Activated CD4-positive, alpha-beta T cell treated with anti-CD3 and anti-CD28 coated beads, Interleukin-2, amount 10 ng/mL, durations not matched to agents 24 days and 14 days (primary cell): ENCODE measurements around the gene SIGLEC1. TPM values are rescaled to one million over a fixed set of nuclear protein-coding genes. Genes with fewer than 3 reads are reported as not detected.

Source experiments
- DNase-seq: peaks from one replicate; pipeline ENCODE4 v3.0.0; 2022
- H3K27ac Mint-ChIP-seq: one replicate; pipeline ENCODE4 v1.8.0; 2022; ENCODE audit warnings: mild to moderate bottlenecking, mixed read lengths
- H3K27me3 Mint-ChIP-seq: one replicate; pipeline ENCODE4 v1.8.0; 2022; ENCODE audit warnings: mixed read lengths
- H3K36me3 Mint-ChIP-seq: one replicate; pipeline ENCODE4 v1.8.0; 2022; ENCODE audit warnings: low read depth, mild to moderate bottlenecking, mixed read lengths
- H3K4me1 Mint-ChIP-seq: one replicate; pipeline ENCODE4 v1.8.0; 2021; ENCODE audit warnings: mixed read lengths
- H3K4me3 Mint-ChIP-seq: one replicate; pipeline ENCODE4 v1.8.0; 2022; ENCODE audit warnings: mild to moderate bottlenecking, moderate library complexity, mixed read lengths
- H3K9me3 Mint-ChIP-seq: one replicate; pipeline ENCODE4 v1.8.0; 2021; ENCODE audit warnings: mixed read lengths
- intact Hi-C: fragments of 100-400 bp; cut with micrococcal nuclease; formaldehyde crosslinking; loops from one replicate; pipeline ENCODE4 v1.15.1; 2023
- total RNA-seq: library from RNA; stranded (reverse); gene quantifications from 2 replicates; pipeline ENCODE4 v1.2.3, GENCODE V29; 2022

SIGLEC1 gene
- total RNA-seq, 1 donor from 2014 or later = not detected

- no peaks in the 10 kb centered on the region for H3K4me1 Mint-ChIP-seq
- H3K27ac Mint-ChIP-seq = no peak overlapping the region
- no peaks in the 10 kb centered on the region for H3K36me3 Mint-ChIP-seq
- H3K27me3 Mint-ChIP-seq = no peaks in the 10 kb centered on the region
- H3K9me3 Mint-ChIP-seq = no peaks in the 10 kb centered on the region
- no peak overlapping the region for H3K4me3 Mint-ChIP-seq
- no peak for DNase-seq
- intact Hi-C loops = no loop called here
Measured at GRCh38 chr20:3693376-3693775, 19.0 kb downstream of the SIGLEC1 start.

DNA sequence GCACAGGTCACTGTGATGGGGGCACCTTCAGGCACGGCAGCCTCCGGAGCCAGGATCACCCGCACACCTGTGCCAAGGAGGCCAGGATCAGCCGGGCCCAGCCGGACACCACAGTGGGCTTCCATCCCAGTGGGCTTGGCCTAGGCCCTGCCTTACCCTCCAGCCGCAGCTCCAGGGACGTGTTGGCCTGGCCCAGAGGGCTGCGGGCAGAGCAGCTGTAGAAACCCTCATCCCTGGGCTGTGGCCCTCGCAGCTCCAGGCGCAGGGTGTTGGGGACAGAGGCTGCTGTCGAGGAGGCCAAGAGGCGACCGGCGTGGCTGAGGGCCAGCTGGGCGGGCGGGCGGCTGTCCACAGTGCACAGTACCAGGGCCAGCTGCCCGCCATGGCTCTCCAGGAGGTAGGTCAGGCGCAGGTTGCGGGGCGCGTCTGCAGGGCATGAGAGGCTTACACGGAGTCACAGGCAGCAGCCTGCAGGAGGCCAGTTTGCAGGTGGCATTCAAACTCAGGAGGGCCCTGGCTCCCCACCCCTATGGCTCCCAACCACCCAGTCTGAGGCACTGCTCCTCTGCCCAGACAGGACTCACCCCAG, 19.6 kb downstream of the SIGLEC1 start:
- Mint-ChIP-seq H3K4me1 (no peaks in the 10 kb centered on the region), H3K27me3 (no peaks in the 10 kb centered on the region), H3K36me3 (no peaks in the 10 kb centered on the region), H3K4me3 (no peak overlapping the region), H3K9me3 (no peaks in the 10 kb centered on the region), H3K27ac (no peak overlapping the region)
- DNase-seq = no peak
- intact Hi-C loops = no loop called here

DNA sequence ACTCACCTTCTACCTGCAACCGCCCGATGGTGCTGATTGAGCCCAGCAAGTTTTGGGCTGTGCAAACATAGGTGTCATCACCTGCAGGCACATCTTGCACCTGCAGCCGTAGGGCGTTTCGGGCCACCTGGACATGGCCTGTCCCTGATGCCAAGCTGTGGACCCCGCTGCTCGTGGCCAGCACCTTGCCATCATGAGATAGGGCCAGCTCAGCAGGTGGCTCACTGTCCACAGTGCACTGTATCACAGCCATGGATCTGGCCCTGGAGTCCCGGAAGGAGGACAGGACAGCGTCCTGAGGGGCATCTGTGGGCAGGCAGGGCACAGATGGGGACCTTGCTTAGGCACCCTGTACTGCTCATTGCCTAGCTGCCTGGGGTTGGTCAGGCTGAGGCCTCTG, 20.5 kb downstream of the SIGLEC1 start:
- Mint-ChIP-seq H3K36me3 (no peaks in the 10 kb centered on the region), H3K27ac (no peak overlapping the region), H3K4me3 (no peak overlapping the region), H3K4me1 (no peaks in the 10 kb centered on the region), H3K9me3 (no peaks in the 10 kb centered on the region), H3K27me3 (peaks cover 2% of the 10 kb centered on the region)
- intact Hi-C loops = no loop called here
- DNase-seq = no peak

DNA sequence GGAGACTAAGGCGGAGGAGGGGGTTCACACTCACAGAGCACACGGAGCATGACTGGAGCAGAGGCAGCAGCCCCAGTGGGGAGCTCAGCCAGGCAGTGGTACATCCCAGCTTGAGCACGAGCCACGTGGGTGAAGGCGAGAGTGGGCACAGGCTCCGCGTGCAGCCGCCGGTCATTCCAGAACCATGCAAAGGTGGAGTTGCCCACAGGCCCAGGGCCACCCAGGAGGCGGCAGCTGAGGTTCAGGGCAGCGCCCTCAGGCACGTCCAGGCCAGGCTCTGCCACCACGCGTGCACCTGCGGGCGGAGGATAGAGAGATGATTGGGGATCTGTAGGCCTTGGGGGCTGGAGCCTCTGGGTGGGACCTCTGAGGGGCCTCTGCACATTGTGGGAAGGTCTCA, 21.1 kb downstream of the SIGLEC1 start:
- no peaks in the 10 kb centered on the region for H3K4me1 Mint-ChIP-seq

DNA sequence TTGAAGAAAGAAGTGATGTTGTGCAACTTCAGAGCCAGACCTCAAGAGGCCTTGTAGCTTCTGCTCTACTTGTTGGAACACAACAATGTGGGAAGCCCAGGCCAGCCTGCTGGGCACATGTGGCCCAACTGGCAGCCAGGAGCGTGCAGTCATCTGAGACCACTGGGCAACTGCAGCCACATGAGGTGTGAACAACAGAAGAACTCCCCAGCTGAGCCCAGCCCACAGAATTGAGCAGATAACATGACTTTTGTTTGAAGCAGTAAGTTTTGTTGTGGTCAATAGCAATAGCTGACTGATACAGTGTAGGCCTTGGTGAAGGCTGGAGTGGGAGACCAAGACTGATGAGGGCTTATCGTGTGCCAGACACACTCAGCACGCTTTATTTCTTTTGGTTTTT, 22.0 kb downstream of the SIGLEC1 start:
- H3K36me3 Mint-ChIP-seq = no peaks in the 10 kb centered on the region
- intact Hi-C loops = no loop called here
- H3K4me3 Mint-ChIP-seq = no peak overlapping the region
- H3K4me1 Mint-ChIP-seq = no peaks in the 10 kb centered on the region
- no peak overlapping the region for H3K27ac Mint-ChIP-seq
- DNase-seq = no peak
- H3K9me3 Mint-ChIP-seq = no peaks in the 10 kb centered on the region
- H3K27me3 Mint-ChIP-seq = peaks cover 6% of the 10 kb centered on the region

More for the DNA sequence above, 21.1 kb downstream of the SIGLEC1 start:
- Mint-ChIP-seq H3K36me3 (no peaks in the 10 kb centered on the region), H3K9me3 (no peaks in the 10 kb centered on the region), H3K27ac (no peak overlapping the region), H3K4me3 (no peak overlapping the region), H3K27me3 (peaks cover 5% of the 10 kb centered on the region)
- no peak for DNase-seq
- intact Hi-C loops = no loop called here

GRCh38 chr20:3689978-3690377, 22.4 kb downstream of the SIGLEC1 start:
- no peak overlapping the region for H3K27ac Mint-ChIP-seq
- peaks cover 8% of the 10 kb centered on the region for H3K27me3 Mint-ChIP-seq
- H3K36me3 Mint-ChIP-seq = no peaks in the 10 kb centered on the region
- no peak for DNase-seq
- no peaks in the 10 kb centered on the region for H3K9me3 Mint-ChIP-seq
- no peak overlapping the region for H3K4me3 Mint-ChIP-seq
- H3K4me1 Mint-ChIP-seq = no peaks in the 10 kb centered on the region
- intact Hi-C loops = no loop called here

DNA sequence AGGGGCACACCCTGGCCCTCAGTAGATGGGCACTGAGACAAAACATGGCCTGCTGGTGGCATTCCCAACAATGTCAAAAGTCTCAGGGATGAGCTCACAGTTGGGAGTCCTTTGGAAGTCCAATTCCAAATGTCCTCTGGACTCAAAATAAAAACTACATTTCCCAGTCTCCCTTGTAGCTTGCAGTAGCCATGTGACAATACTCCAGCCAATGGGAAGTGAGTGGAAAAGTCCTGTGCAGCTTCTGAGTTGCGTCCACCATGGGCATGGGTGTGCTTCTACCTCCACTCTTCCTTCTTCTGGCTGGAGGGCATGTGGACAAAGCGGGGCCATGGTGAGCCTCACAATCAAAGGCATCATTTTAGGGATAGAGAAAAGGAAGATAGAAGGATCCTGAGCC, 24.7 kb downstream of the SIGLEC1 start:
- Mint-ChIP-seq H3K27me3 (peaks cover 26% of the 10 kb centered on the region), H3K36me3 (no peaks in the 10 kb centered on the region)
- intact Hi-C loops = no loop called here

GRCh38 chr20:3686867-3687321, 25.5 kb downstream of the SIGLEC1 start:
- Mint-ChIP-seq H3K9me3 (no peaks in the 10 kb centered on the region), H3K27me3 (peaks cover 30% of the 10 kb centered on the region), H3K27ac (no peak overlapping the region), H3K4me1 (no peaks in the 10 kb centered on the region), H3K4me3 (no peak overlapping the region), H3K36me3 (no peaks in the 10 kb centered on the region)
- DNase-seq = no peak
- intact Hi-C loops = no loop called here

More for the DNA sequence above, 24.7 kb downstream of the SIGLEC1 start:
- Mint-ChIP-seq H3K27ac (no peak overlapping the region), H3K4me3 (no peak overlapping the region), H3K9me3 (no peaks in the 10 kb centered on the region), H3K4me1 (no peaks in the 10 kb centered on the region)
- no peak for DNase-seq

DNA sequence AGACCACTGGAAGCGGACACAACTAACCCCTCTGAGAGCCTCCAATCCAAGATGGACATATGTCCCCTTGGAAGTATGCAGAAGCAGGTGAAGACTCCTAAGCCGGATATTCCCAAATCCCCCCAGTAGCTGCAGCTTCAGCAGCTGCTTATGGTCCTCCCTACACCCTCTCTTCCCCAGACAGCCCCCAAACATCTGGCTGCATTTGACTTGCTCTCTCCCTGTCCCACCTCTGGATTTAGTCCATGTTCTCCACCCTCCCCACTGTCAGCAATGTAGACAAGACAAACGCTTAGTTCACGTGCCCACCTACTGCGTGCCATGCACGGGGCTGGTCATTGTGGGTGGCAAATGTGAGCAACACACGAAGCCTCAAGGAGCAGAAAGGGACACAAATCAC, 26.0 kb downstream of the SIGLEC1 start:
- Mint-ChIP-seq H3K4me1 (no peaks in the 10 kb centered on the region), H3K9me3 (no peaks in the 10 kb centered on the region), H3K4me3 (no peak overlapping the region), H3K27me3 (peaks cover 30% of the 10 kb centered on the region), H3K36me3 (no peaks in the 10 kb centered on the region), H3K27ac (no peak overlapping the region)
- intact Hi-C loops = no loop called here
- DNase-seq = no peak

GRCh38 chr20:3685341-3685740, 27.1 kb downstream of the SIGLEC1 start:
- Mint-ChIP-seq H3K27ac (no peak overlapping the region), H3K4me1 (no peaks in the 10 kb centered on the region), H3K27me3 (peaks cover 37% of the 10 kb centered on the region), H3K4me3 (no peak overlapping the region), H3K9me3 (no peaks in the 10 kb centered on the region), H3K36me3 (no peaks in the 10 kb centered on the region)
- intact Hi-C loops = no loop called here
- DNase-seq = no peak

- intact Hi-C loops = no loop called here
- H3K4me1 Mint-ChIP-seq = no peaks in the 10 kb centered on the region
Measured at GRCh38 chr20:3681931-3682781, 30.2 kb downstream of the SIGLEC1 start, which contains the start of gene ADAM33. Gene ADAM33 (minus strand): TSS chr20:3682010. CDS start chr20:3682004, 6 bp downstream.

GRCh38 chr20:3681352-3681930, 31.0 kb downstream of the SIGLEC1 start:
- Mint-ChIP-seq H3K27ac (no peak overlapping the region), H3K4me3 (no peak overlapping the region), H3K27me3 (peaks cover 50% of the 10 kb centered on the region), H3K4me1 (peaks cover 2% of the 10 kb centered on the region), H3K9me3 (no peaks in the 10 kb centered on the region), H3K36me3 (no peaks in the 10 kb centered on the region)
- intact Hi-C loops = no loop called here
- no peak for DNase-seq

More at GRCh38 chr20:3681931-3682781, 30.2 kb downstream of the SIGLEC1 start, which contains the start of gene ADAM33:
- no peak within 1 kb of the TSS for H3K27ac Mint-ChIP-seq
- DNase-seq = no peak
- H3K9me3 Mint-ChIP-seq = no peaks in the 10 kb centered on the region
- H3K27me3 Mint-ChIP-seq = peaks cover 51% of the 10 kb centered on the region
- H3K36me3 Mint-ChIP-seq = no peaks in the 10 kb centered on the region
- no peak within 1 kb of the TSS for H3K4me3 Mint-ChIP-seq

- Mint-ChIP-seq H3K4me1 (peaks cover 2% of the 10 kb centered on the region), H3K9me3 (no peaks in the 10 kb centered on the region), H3K27me3 (peaks cover 54% of the 10 kb centered on the region), H3K4me3 (no peak overlapping the region), H3K27ac (no peak overlapping the region), H3K36me3 (no peaks in the 10 kb centered on the region)
- intact Hi-C loops = no loop called here
- DNase-seq = no peak
Measured at GRCh38 chr20:3680701-3681351, 31.6 kb downstream of the SIGLEC1 start.
